ENCODE results near the gene TNKS1BP1.

TNKS1BP1 gene

DNA sequence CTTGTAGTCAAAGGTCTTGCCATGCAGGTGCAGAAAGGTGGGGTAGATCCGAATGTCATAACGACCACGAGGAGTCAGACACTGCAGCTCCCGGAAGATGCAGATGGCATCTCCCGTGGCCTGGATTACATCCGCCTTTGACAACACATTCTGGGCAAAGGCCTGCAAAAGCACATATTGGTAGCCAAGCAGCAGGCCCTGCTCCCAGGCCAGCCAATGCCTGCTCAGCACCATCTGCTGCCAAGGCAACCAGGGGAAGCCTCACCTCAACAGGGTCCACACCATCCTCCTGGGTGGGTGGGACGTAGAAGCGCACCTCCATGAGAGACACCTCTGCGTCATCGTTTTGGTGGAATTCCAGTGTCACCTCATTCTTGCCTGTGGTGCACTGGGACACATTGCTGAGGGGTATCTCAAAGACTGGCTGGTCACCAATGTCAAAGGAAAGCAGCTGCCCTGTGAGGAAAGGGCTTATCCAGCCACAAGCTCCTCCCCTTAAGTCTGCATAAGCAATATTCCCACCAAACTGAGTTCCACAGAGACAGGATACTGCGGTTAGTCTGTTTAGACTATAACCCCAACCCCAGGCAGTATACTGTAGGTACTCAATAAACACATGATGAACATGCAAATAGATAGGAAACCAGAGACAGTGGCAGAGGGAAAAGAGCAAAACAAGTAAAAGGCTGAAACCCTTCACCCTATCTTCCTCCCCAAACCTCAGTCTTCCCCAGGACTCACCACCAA lies 8.1 kb upstream of the TNKS1BP1 start:
- TF ChIP-seq SIN3A (IDR thresholded peaks at IDR 0.05; ENCODE audit: borderline replicate concordance, insufficient read depth, low read length), result no peak
- no peak for TF ChIP-seq FOXP2 (optimal IDR thresholded peaks at IDR 0.05; ENCODE audit: borderline replicate concordance, extremely low read depth, extremely low read length, insufficient read depth)
- TF ChIP-seq, protein P1, sequence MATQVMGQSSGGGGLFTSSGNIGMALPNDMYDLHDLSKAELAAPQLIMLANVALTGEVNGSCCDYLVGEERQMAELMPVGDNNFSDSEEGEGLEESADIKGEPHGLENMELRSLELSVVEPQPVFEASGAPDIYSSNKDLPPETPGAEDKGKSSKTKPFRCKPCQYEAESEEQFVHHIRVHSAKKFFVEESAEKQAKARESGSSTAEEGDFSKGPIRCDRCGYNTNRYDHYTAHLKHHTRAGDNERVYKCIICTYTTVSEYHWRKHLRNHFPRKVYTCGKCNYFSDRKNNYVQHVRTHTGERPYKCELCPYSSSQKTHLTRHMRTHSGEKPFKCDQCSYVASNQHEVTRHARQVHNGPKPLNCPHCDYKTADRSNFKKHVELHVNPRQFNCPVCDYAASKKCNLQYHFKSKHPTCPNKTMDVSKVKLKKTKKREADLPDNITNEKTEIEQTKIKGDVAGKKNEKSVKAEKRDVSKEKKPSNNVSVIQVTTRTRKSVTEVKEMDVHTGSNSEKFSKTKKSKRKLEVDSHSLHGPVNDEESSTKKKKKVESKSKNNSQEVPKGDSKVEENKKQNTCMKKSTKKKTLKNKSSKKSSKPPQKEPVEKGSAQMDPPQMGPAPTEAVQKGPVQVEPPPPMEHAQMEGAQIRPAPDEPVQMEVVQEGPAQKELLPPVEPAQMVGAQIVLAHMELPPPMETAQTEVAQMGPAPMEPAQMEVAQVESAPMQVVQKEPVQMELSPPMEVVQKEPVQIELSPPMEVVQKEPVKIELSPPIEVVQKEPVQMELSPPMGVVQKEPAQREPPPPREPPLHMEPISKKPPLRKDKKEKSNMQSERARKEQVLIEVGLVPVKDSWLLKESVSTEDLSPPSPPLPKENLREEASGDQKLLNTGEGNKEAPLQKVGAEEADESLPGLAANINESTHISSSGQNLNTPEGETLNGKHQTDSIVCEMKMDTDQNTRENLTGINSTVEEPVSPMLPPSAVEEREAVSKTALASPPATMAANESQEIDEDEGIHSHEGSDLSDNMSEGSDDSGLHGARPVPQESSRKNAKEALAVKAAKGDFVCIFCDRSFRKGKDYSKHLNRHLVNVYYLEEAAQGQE (IDR thresholded peaks at IDR 0.05; ENCODE audit: insufficient read depth in 1 of 2, low read depth in 2 of 2, low read length in 2 of 2), result no peak
- TF ChIP-seq TAF1 (IDR thresholded peaks at IDR 0.05; ENCODE audit: borderline replicate concordance, insufficient read depth, low read length), result no peak
- no peak for TF ChIP-seq POLR2AphosphoS5 (IDR thresholded peaks at IDR 0.05; ENCODE audit: low read depth, low read length)

DNA sequence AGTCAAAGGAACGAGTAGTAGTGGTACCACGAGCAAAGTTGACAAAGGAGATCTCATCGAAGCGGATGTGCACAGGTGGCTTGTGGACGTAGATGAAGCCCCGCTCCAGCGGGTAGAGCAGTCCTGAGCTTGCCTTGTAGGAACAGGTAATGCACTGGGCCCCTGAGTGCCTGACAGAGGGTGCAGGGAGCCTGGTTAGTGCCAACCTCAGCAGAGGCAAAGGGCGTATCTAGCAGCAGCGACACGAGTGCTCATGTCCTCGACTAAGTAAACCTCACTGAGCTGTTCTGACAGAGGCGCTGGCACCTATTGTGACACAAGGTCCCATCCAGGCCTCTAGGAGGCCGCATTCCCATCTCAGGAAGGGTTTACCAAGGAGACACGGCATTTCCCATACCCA lies 7.0 kb upstream of the TNKS1BP1 start:
- TF ChIP-seq FOXP2 (optimal IDR thresholded peaks at IDR 0.05; ENCODE audit: borderline replicate concordance, extremely low read depth, extremely low read length, insufficient read depth) (no peak), TAF1 (IDR thresholded peaks at IDR 0.05; ENCODE audit: borderline replicate concordance, insufficient read depth, low read length) (no peak), SIN3A (IDR thresholded peaks at IDR 0.05; ENCODE audit: borderline replicate concordance, insufficient read depth, low read length) (no peak), POLR2AphosphoS5 (IDR thresholded peaks at IDR 0.05; ENCODE audit: low read depth, low read length) (no peak)
- TF ChIP-seq, protein P1 (IDR thresholded peaks at IDR 0.05; ENCODE audit: insufficient read depth in 1 of 2, low read depth in 2 of 2, low read length in 2 of 2), result no peak

DNA sequence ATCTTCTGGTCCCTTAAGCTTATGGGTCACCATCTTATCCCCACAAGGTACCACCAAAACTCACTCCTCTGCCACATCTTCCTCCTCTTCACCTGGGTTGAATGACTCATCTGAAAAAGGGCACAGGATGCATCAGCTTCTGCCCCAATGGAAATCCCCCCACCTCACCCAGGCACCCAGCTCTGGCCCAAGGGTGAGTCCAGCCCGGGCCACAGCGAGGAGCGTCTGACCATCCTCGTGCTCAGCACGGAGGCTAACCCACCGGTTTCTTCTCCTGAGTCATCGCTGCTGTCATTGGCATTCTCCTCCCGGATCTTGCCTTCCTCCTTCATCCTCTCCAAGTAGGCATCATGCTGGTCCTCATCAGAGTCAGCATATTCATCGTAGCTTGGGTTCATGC lies 5.3 kb upstream of the TNKS1BP1 start:
- TF ChIP-seq TAF1 (IDR thresholded peaks at IDR 0.05; ENCODE audit: borderline replicate concordance, insufficient read depth, low read length) (no peak), FOXP2 (optimal IDR thresholded peaks at IDR 0.05; ENCODE audit: borderline replicate concordance, extremely low read depth, extremely low read length, insufficient read depth) (no peak), POLR2AphosphoS5 (IDR thresholded peaks at IDR 0.05; ENCODE audit: low read depth, low read length) (no peak), SIN3A (IDR thresholded peaks at IDR 0.05; ENCODE audit: borderline replicate concordance, insufficient read depth, low read length) (no peak)
- TF ChIP-seq, protein P1 (IDR thresholded peaks at IDR 0.05; ENCODE audit: insufficient read depth in 1 of 2, low read depth in 2 of 2, low read length in 2 of 2), result no peak

DNA sequence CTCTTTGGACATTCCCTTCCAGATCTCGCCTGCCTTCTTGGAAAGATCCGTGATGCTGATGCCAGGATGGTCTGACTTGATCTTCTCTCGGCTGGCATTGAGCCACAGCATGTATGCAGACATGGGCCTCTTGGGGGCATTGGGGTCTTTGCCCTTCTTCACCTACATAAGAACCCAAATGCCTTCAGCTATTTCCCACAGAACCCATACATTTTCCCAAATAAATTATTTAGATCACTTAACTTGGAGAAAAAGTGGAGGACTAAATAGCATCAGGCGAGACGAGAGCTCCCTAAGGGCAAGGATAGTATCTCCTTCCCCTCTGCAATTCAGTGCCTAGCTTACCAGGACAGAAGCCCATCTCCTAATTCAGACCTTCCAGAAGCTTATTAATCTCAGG lies 3.0 kb upstream of the TNKS1BP1 start:
- no peak for TF ChIP-seq POLR2AphosphoS5 (IDR thresholded peaks at IDR 0.05; ENCODE audit: low read depth, low read length)
- no peak for TF ChIP-seq SIN3A (IDR thresholded peaks at IDR 0.05; ENCODE audit: borderline replicate concordance, insufficient read depth, low read length)
- no peak for TF ChIP-seq FOXP2 (optimal IDR thresholded peaks at IDR 0.05; ENCODE audit: borderline replicate concordance, extremely low read depth, extremely low read length, insufficient read depth)
- no peak for TF ChIP-seq TAF1 (IDR thresholded peaks at IDR 0.05; ENCODE audit: borderline replicate concordance, insufficient read depth, low read length)
- TF ChIP-seq, protein P1 (IDR thresholded peaks at IDR 0.05; ENCODE audit: insufficient read depth in 1 of 2, low read depth in 2 of 2, low read length in 2 of 2), result no peak
